GM21737 (cell line): ENCODE measurements around the gene JADE3.
A peak's percentile ranks its signal among the peaks of the same experiment; 100 is the strongest.

Experiments
- ATAC-seq: cut with Tn5 transposase; IDR thresholded peaks from one replicate; pipeline ENCODE4 v1.9.1; 2021; ENCODE audit warnings: mild to moderate bottlenecking, moderate library complexity; ENCODE audit not compliant: unreplicated experiment

The JADE3 gene

GRCh38 chrX:46992070-46992469 is 79.8 kb downstream of the JADE3 start:
- no peak for ATAC-seq

DNA sequence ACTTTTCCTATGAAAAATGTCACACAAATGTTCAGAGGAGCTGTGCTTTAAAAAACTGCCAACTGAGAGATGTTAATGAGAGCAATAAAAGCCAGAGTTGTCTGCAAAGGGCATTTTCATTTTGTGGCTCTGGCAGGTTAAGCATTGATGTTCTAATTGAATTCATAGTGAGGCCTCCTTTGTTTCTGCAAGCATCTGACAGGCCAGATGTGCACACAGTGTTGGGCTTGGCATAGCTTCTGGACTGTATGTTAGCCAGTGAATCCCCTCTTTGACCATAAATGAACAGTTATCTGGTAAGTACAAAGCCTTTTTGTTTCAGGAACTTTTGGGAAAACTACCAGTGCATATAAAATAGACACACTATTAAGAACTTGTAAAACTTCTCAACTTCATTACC is 81.9 kb downstream of the JADE3 start:
- no peak for ATAC-seq

DNA sequence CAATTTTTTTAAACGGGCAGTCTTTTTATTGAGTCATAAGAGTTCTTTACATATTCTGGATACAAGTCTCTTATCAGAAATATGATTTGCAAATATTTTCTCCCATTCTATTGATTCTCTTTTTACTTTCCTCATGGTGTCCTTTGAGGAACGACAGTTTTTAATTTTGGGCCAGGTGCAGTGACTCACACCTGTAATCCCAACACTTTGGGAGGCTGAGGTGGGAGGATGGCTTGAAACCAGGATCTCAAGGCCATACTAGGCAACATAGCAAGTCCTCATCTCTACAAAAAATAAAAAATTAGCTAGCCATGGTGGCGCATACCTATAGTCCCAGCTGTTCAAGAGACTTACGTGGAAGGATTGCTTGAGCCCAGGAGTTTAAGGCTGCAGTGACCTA is 99.9 kb downstream of the JADE3 start:
- ATAC-seq: no peak

GRCh38 chrX:47026198-47026597 is 114.0 kb downstream of the JADE3 start:
- ATAC-seq: no peak

DNA sequence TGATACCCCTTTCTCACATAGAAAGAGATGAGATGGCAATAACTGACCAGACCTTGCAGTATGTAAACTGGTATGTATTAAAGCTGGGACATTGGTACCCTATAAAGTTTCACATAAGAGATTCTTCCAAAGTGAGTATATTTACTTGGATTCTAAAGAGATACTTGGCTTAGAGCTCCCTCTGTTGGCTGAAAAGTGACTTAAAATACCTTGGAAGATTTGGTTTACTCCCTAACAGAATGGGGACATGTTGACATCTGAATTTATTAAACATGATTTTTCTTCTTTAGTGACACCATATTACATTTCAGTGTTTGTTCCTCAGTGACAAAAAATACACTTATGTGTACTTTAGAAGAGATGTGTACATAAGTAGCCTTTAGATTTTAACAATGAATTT is 118.1 kb downstream of the JADE3 start:
- ATAC-seq: no peak

DNA sequence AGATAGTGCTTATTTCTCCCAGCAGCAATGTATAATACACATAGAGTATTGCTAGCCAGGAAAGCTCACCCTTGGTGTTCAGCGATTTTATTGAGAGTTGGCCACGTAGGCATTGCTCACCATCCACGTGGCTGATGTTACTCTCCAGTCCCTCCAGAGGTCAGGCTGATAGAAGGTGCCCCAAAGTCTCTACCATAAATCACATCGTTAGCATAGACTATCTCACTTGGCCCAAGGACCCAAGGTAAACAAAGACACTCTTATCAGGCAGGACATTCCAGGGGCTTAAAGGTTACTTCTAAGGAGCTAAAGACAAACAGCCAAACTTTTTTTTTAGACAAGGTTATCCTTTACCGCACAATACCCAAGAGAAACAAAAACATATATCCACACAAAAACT is 135.8 kb downstream of the JADE3 start:
- no peak for ATAC-seq

GRCh38 chrX:47059142-47059874 is 147.1 kb downstream of the JADE3 start:
- ATAC-seq: no peak

DNA sequence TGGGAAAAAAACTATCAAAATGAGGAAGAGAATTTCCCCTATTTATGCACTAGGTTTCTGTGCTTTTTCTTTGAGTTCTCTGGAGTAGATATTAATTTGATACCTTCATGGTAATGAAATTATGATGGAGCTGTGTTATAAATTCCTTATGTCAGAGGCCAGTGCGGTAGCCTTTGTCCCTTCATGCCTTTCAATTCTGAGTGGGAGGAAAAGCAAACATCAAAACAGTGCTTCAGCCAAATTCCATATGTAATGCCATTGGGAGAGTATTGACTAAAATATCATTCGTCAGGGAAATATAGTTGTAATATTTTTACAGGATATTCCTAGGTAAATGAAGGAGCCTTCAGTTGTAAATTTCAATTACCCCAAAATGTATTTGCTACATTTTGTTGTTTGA is 148.5 kb downstream of the JADE3 start:
- no peak for ATAC-seq

- ATAC-seq: no peak
Measured at GRCh38 chrX:47061238-47061919, 149.2 kb downstream of the JADE3 start.

DNA sequence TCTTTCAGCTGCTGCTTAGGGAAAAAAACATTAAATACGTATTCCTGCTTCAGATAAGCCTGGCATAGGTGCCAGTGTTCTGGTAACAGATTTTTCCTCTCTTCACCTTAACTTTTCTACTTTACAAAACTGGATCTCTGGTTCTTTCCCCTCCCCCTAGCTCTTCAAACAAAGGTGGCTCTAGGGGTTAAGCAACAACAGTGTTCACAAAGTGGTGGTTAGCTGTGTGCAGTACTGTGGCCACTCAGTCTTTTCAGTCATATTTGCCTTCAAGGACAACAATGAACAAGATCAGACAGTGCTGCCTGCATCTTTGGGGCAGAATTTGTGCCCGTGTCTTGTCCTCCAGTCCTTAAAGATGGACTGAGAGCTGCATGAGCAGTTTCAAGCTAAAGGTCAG is 151.0 kb downstream of the JADE3 start:
- no peak for ATAC-seq

- no peak for ATAC-seq
Measured at GRCh38 chrX:47068214-47068613, 156.0 kb downstream of the JADE3 start.

DNA sequence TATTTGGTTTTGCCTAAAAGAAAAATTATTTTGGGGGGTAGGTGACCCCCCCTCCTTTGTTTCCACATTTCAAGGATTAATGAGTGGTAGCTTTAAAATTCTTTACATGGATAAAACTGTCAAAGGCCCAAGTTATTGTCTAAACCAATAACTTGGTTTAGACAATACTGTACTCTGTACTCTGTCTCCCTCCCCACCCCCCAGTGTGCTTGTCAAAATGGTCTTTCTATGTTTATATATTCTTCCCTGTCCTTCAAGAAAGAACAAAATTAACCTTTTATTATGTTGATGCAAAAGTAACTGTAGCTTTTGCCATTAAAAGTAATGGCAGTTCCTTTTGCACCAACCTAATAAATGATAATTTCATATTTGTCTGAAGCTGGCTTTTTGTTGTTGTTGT is 156.5 kb downstream of the JADE3 start:
- ATAC-seq: no peak

DNA sequence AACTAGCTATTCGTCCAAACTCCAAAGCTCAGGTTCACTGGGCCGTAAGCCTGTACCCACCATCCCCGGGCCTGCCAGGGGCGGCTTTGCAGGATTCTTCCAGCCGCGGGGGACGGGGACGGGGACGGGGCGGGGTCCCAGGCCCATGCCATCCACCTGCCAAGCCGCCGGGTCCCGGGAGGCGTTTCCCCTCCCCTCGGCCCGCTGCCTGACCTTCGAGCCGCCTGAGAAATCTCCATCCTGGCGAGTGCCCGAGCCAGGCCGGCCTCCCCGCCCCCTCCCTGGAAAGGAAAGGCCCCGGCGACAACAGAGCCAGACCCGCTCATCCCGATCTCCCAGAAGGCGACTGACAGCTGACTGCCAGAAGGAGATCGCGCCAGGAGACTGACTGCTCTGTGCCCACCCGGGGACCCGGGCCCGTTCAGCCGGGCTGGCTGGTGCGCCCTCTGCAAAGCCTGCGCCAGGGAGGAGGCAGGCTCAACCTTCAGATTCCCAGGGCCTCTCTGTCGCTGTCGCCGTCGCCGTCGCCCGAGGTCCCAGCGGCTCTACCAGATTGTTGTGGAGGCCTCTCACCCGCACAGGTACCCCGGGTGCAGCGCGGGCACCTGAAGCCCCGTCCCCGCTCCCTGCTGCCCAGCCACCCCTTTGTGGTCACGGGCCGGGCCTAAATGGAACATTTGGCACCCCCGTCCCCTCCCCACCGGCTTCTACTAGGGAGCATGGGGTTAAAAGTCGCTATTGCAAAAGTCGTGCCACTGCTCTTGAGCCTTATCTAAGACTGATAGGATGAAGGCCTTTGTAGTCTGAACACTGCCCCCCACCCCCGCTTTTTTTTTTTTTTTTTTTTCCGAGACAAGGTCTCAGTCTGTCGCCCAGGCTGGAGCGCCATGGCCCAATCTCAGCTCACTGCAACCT is 166.2 kb downstream of the JADE3 start, which contains the start of gene RGN:
Gene RGN, plus strand, starts transcription at position 315 of the 915 bp plus-strand sequence. CDS start 2,702 bp downstream, outside the sequence.
- ATAC-seq: no peak

- ATAC-seq: no peak
Measured at GRCh38 chrX:47080215-47080914, 168.1 kb downstream of the JADE3 start.

GRCh38 chrX:47080915-47081236 is 168.7 kb downstream of the JADE3 start:
- ATAC-seq: no peak

- peak; percentile 82 for ATAC-seq
Measured at GRCh38 chrX:47091149-47091775, 179.0 kb downstream of the JADE3 start.

- no peak for ATAC-seq
Measured at GRCh38 chrX:47093248-47093647, 181.0 kb downstream of the JADE3 start.

DNA sequence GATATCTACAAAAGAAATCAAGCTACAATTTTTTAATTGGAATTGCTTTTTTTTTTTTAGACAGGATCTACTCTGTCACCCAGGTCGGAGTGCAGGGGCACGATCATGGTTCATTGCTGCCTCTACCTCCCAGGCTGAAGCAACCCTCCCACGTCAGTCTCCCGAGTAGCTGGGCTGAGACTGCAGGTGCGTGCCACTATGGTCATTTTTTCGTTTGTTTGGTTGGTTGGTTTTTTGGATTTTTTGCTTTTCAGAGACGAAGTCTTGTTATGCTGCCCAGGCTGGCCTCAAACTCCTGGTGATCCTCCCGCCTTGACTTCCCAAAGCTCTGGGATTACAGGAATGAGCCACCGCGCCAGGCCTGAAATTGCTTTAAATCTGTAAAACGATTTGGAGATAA is 181.6 kb downstream of the JADE3 start:
- ATAC-seq: no peak

DNA sequence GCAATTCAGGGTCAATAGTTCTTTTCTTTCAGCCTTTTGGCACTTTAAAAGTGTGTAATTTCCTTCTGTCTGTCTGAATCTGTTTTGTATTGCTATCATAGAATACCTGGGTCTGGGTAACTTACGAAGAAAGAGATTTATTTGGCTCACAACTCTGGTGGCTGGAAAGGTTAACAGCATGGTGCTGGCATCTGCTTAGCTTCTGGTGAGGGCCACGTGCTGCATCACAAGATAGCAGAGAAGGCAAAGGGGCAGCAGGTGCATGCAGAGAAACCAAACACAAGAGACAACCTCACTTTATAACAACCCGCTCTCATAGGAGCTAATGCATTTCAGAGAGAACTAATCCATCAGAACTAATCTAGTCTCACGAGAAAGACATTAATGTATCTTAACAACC is 184.8 kb downstream of the JADE3 start:
- ATAC-seq: no peak

- ATAC-seq: no peak
Measured at GRCh38 chrX:47098338-47099094, 186.3 kb downstream of the JADE3 start.
